Natural killer cell treated with Interleukin-12 subunit alpha and Interleukin-12 subunit beta and Interleukin-15 and Interleukin-18, amount 100 ng/mL, for 72 hours (primary cell): Measurements from ENCODE around the gene ALLC. TPM values are rescaled to one million over a fixed set of nuclear protein-coding genes. Genes with fewer than 3 reads are reported as not detected.

ENCODE experiments used
- ATAC-seq, 2 donors: fragments of 150-1000 bp; cut with Tn5 transposase in 1 of 2; sonication (Bioruptor Pico), chemical (Tn5 transposase) in 1 of 2; 2 replicates each; pipeline ENCODE4 v1.10.0; 2021
- DNase-seq: peaks from one replicate; pipeline ENCODE4 v3.0.0; 2022; ENCODE audit warnings: low spot score
- H3K27ac Mint-ChIP-seq, 2 donors: 1 replicate in 1 of 2; 2 replicates in 1 of 2; pipeline ENCODE4 v1.8.0; 2022; ENCODE audit warnings: mixed read lengths in 2 of 2, mild to moderate bottlenecking in 1 of 2, moderate library complexity in 1 of 2
- H3K27me3 Mint-ChIP-seq, 2 donors: 1 replicate in 1 of 2; 2 replicates in 1 of 2; pipeline ENCODE4 v1.8.0; 2022; ENCODE audit warnings: mixed read lengths in 2 of 2
- H3K36me3 Mint-ChIP-seq: one replicate; pipeline ENCODE4 v1.8.0; 2022; ENCODE audit warnings: mixed read lengths
- H3K4me1 Mint-ChIP-seq, 2 donors: 1 replicate in 1 of 2; 2 replicates in 1 of 2; pipeline ENCODE4 v1.8.0; 2022; ENCODE audit warnings: low read depth in 2 of 2, mixed read lengths in 2 of 2, mild to moderate bottlenecking in 1 of 2
- H3K4me3 Mint-ChIP-seq: one replicate; pipeline ENCODE4 v1.8.0; 2022; ENCODE audit warnings: mixed read lengths
- H3K9me3 Mint-ChIP-seq: 2 replicates; pipeline ENCODE4 v1.8.0; 2022; ENCODE audit warnings: mixed read lengths
- total RNA-seq, 2 donors: library from RNA; stranded (reverse); gene quantifications; one replicate each; pipeline ENCODE4 v1.2.3, GENCODE V29; 2022

ALLC gene
- total RNA-seq, 2 donors from 2014 or later = not detected

- H3K27ac Mint-ChIP-seq = no peak overlapping the region
- H3K27me3 Mint-ChIP-seq = no peaks in the 10 kb centered on the region
- no peaks in the 10 kb centered on the region for H3K9me3 Mint-ChIP-seq
- no peak for DNase-seq
- H3K4me1 Mint-ChIP-seq = no peaks in the 10 kb centered on the region
- H3K4me3 Mint-ChIP-seq = no peak overlapping the region
- no peak for ATAC-seq
- H3K36me3 Mint-ChIP-seq = no peaks in the 10 kb centered on the region
Measured at GRCh38 chr2:3675687-3676086, 17.7 kb downstream of the ALLC start.

GRCh38 chr2:3677436-3677835 is 19.4 kb downstream of the ALLC start:
- Mint-ChIP-seq H3K27ac (no peak overlapping the region), H3K4me3 (no peak overlapping the region), H3K9me3 (no peaks in the 10 kb centered on the region)

GRCh38 chr2:3678212-3678611 is 20.2 kb downstream of the ALLC start:
- no peaks in the 10 kb centered on the region for H3K27me3 Mint-ChIP-seq
- ATAC-seq (no peak), DNase-seq (no peak)
- H3K27ac Mint-ChIP-seq = no peak overlapping the region
- no peaks in the 10 kb centered on the region for H3K9me3 Mint-ChIP-seq
- no peaks in the 10 kb centered on the region for H3K4me1 Mint-ChIP-seq
- no peaks in the 10 kb centered on the region for H3K36me3 Mint-ChIP-seq
- no peak overlapping the region for H3K4me3 Mint-ChIP-seq

More at GRCh38 chr2:3677436-3677835, 19.4 kb downstream of the ALLC start:
- no peak for DNase-seq
- peak in 1 of 2 donors; percentile 12 for ATAC-seq
- no peaks in the 10 kb centered on the region for H3K4me1 Mint-ChIP-seq
- H3K27me3 Mint-ChIP-seq = no peaks in the 10 kb centered on the region
- H3K36me3 Mint-ChIP-seq = no peaks in the 10 kb centered on the region

GRCh38 chr2:3679180-3679579 is 21.2 kb downstream of the ALLC start:
- no peaks in the 10 kb centered on the region for H3K27me3 Mint-ChIP-seq
- no peaks in the 10 kb centered on the region for H3K9me3 Mint-ChIP-seq
- ATAC-seq = no peak
- H3K27ac Mint-ChIP-seq = no peak overlapping the region
- H3K4me3 Mint-ChIP-seq = no peak overlapping the region
- DNase-seq = no peak
- no peaks in the 10 kb centered on the region for H3K4me1 Mint-ChIP-seq
- no peaks in the 10 kb centered on the region for H3K36me3 Mint-ChIP-seq

GRCh38 chr2:3679616-3680393 is 21.8 kb downstream of the ALLC start:
- no peaks in the 10 kb centered on the region for H3K9me3 Mint-ChIP-seq
- no peaks in the 10 kb centered on the region for H3K27me3 Mint-ChIP-seq
- DNase-seq (no peak), ATAC-seq (peak in 1 of 2 donors; percentile 49)
- no peak overlapping the region for H3K4me3 Mint-ChIP-seq
- H3K36me3 Mint-ChIP-seq = no peaks in the 10 kb centered on the region
- H3K4me1 Mint-ChIP-seq = no peaks in the 10 kb centered on the region
- H3K27ac Mint-ChIP-seq = no peak overlapping the region

- no peaks in the 10 kb centered on the region for H3K9me3 Mint-ChIP-seq
- DNase-seq = no peak
- H3K27me3 Mint-ChIP-seq = peaks cover 0 to 4% of the 10 kb centered on the region in 2 donors
- H3K4me3 Mint-ChIP-seq = no peak overlapping the region
- H3K27ac Mint-ChIP-seq = no peak overlapping the region
- no peaks in the 10 kb centered on the region for H3K4me1 Mint-ChIP-seq
- H3K36me3 Mint-ChIP-seq = no peaks in the 10 kb centered on the region
- ATAC-seq = no peak
Measured at GRCh38 chr2:3680548-3681345, 22.7 kb downstream of the ALLC start.

- Mint-ChIP-seq H3K27me3 (peaks cover 2 to 4% of the 10 kb centered on the region in 2 donors), H3K9me3 (no peaks in the 10 kb centered on the region), H3K4me3 (no peak overlapping the region), H3K4me1 (no peaks in the 10 kb centered on the region), H3K36me3 (no peaks in the 10 kb centered on the region), H3K27ac (no peak overlapping the region)
- ATAC-seq (no peak), DNase-seq (no peak)
Measured at GRCh38 chr2:3681625-3682024, 23.6 kb downstream of the ALLC start.

- H3K36me3 Mint-ChIP-seq = no peaks in the 10 kb centered on the region
Measured at GRCh38 chr2:3682811-3683210, 24.8 kb downstream of the ALLC start.

GRCh38 chr2:3683748-3684454 is 25.9 kb downstream of the ALLC start:
- DNase-seq (no peak), ATAC-seq (no peak)
- Mint-ChIP-seq H3K4me3 (no peak overlapping the region), H3K4me1 (no peaks in the 10 kb centered on the region), H3K36me3 (no peaks in the 10 kb centered on the region), H3K9me3 (no peaks in the 10 kb centered on the region), H3K27me3 (peaks cover 11 to 12% of the 10 kb centered on the region in 2 donors), H3K27ac (no peak overlapping the region)

More at GRCh38 chr2:3682811-3683210, 24.8 kb downstream of the ALLC start:
- no peak overlapping the region for H3K4me3 Mint-ChIP-seq
- H3K4me1 Mint-ChIP-seq = no peaks in the 10 kb centered on the region
- no peaks in the 10 kb centered on the region for H3K9me3 Mint-ChIP-seq
- peaks cover 11 to 12% of the 10 kb centered on the region in 2 donors for H3K27me3 Mint-ChIP-seq
- ATAC-seq = no peak
- DNase-seq = no peak
- no peak overlapping the region for H3K27ac Mint-ChIP-seq

GRCh38 chr2:3689998-3690748 is 32.2 kb downstream of the ALLC start:
- Mint-ChIP-seq H3K27ac (no peak overlapping the region), H3K9me3 (no peaks in the 10 kb centered on the region)
- ATAC-seq = no peak

GRCh38 chr2:3692375-3692774 is 34.4 kb downstream of the ALLC start:
- Mint-ChIP-seq H3K4me1 (no peaks in the 10 kb centered on the region), H3K27ac (no peak overlapping the region), H3K27me3 (peaks cover 21 to 23% of the 10 kb centered on the region in 2 donors), H3K4me3 (no peak overlapping the region), H3K9me3 (no peaks in the 10 kb centered on the region), H3K36me3 (peaks cover 10% of the 10 kb centered on the region)
- ATAC-seq = no peak
- no peak for DNase-seq

More at GRCh38 chr2:3689998-3690748, 32.2 kb downstream of the ALLC start:
- Mint-ChIP-seq H3K4me3 (no peak overlapping the region), H3K36me3 (peaks cover 10% of the 10 kb centered on the region), H3K27me3 (peaks cover 20 to 26% of the 10 kb centered on the region in 2 donors), H3K4me1 (no peaks in the 10 kb centered on the region)
- no peak for DNase-seq

- no peak overlapping the region for H3K4me3 Mint-ChIP-seq
Measured at GRCh38 chr2:3696545-3696944, 38.5 kb downstream of the ALLC start.

GRCh38 chr2:3701071-3701470 is 43.1 kb downstream of the ALLC start:
- H3K36me3 Mint-ChIP-seq = peaks cover 6% of the 10 kb centered on the region
- H3K4me1 Mint-ChIP-seq = peaks cover 0 to 5% of the 10 kb centered on the region in 2 donors
- no peak overlapping the region for H3K4me3 Mint-ChIP-seq
- DNase-seq = no peak
- no peak overlapping the region for H3K27ac Mint-ChIP-seq
- H3K9me3 Mint-ChIP-seq = peaks cover 3% of the 10 kb centered on the region
- no peak for ATAC-seq
- peaks cover 34 to 37% of the 10 kb centered on the region in 2 donors for H3K27me3 Mint-ChIP-seq

More at GRCh38 chr2:3696545-3696944, 38.5 kb downstream of the ALLC start:
- ATAC-seq (no peak), DNase-seq (no peak)
- Mint-ChIP-seq H3K4me1 (no peaks in the 10 kb centered on the region), H3K27me3 (peaks cover 29 to 33% of the 10 kb centered on the region in 2 donors), H3K9me3 (no peaks in the 10 kb centered on the region), H3K27ac (no peak overlapping the region), H3K36me3 (peaks cover 5% of the 10 kb centered on the region)
